ENCODE data around the gene OR4D10.

DNA sequence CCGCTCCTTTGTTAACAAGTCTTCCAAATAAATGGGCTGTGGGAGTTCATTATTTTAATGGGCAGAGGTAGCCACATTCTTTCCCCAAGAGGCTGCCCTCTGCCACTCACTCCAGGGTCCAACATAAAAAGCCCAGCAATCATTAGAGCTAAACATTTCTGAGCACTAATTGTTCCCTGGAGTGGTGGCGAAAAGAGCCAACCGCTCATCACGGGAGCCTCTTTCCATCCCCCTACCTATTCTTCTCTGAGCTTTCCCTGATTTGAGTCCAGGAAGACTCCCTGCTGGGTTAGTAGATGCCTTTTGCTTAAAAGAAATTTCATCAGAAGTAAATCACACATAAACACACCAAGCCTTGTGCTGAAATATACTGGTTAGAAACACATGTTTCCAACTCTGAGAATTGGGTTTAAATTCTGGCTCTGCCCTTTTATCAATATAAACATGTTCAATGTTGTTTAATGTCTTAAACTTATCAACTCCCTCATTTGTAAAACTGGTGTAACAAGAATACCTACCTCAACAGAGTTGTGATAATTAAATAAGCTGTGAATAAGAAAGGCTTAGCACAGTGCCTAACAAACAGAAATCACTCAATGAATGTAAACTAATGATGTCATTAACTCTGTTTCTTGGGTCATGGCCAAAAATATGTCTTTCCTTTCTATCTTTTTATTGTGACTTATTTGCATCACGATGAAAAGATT is 46.6 kb upstream of the OR4D10 start, which contains the start of gene OR5A2:
- TF ChIP-seq, protein P1, sequence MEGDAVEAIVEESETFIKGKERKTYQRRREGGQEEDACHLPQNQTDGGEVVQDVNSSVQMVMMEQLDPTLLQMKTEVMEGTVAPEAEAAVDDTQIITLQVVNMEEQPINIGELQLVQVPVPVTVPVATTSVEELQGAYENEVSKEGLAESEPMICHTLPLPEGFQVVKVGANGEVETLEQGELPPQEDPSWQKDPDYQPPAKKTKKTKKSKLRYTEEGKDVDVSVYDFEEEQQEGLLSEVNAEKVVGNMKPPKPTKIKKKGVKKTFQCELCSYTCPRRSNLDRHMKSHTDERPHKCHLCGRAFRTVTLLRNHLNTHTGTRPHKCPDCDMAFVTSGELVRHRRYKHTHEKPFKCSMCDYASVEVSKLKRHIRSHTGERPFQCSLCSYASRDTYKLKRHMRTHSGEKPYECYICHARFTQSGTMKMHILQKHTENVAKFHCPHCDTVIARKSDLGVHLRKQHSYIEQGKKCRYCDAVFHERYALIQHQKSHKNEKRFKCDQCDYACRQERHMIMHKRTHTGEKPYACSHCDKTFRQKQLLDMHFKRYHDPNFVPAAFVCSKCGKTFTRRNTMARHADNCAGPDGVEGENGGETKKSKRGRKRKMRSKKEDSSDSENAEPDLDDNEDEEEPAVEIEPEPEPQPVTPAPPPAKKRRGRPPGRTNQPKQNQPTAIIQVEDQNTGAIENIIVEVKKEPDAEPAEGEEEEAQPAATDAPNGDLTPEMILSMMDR (IDR thresholded peaks at IDR 0.05) = no peak
- TF ChIP-seq POLR2A (IDR thresholded peaks at IDR 0.05) = no peak
